CD4-positive, alpha-beta T cell (primary cell): ENCODE results near the gene CPAMD8. TPM values are rescaled to one million over a fixed set of nuclear protein-coding genes. Genes with fewer than 3 reads are reported as not detected.

Experiments
- ATAC-seq: fragments of 200-7000 bp; cut with Tn5 transposase; one replicate; pipeline ENCODE4 v1.10.0; 2022; ENCODE audit warnings: mild to moderate bottlenecking; ENCODE audit not compliant: poor library complexity
- CTCF ChIA-PET: fragments of 350-600 bp; sonication (Branson Sonifier 250); formaldehyde crosslinking; loops from one replicate; lab custom pipeline; 2021; ENCODE audit warnings: antibody characterized with exemption, inconsistent platforms; lab: Charles Lee
- POLR2A ChIA-PET: fragments of 350-600 bp; sonication (Branson Sonifier 250); formaldehyde crosslinking; loops from one replicate; lab custom pipeline; 2021; ENCODE audit warnings: antibody characterized with exemption, inconsistent platforms; lab: Charles Lee
- DNase-seq, 14 experiments: peaks; one replicate each; pipeline ENCODE4 v3.0.0-alpha.2; 2013 to 2020; ENCODE audit warnings: mixed read lengths in 2 of 14
- H3K27ac ChIP-seq, 2 donors: one replicate each; pipeline versions ENCODE4 v1.5.1 to v1.7.0; 2013; ENCODE audit warnings: low read length in 2 of 2, low read depth in 1 of 2, mild to moderate bottlenecking in 1 of 2
- H3K27me3 ChIP-seq, 2 experiments: 1 replicate in 1 of 2; 2 replicates in 1 of 2; pipeline versions ENCODE4 v1.6.1 to v1.7.0; 2013; ENCODE audit warnings: low read length in 2 of 2, control low read depth in 1 of 2, mild to moderate bottlenecking in 1 of 2, moderate library complexity in 1 of 2; ENCODE audit not compliant: insufficient read depth in 2 of 2, control insufficient read depth in 1 of 2
- H3K36me3 ChIP-seq: one replicate; pipeline ENCODE4 v1.6.1; 2013; ENCODE audit warnings: low read length, control low read depth; ENCODE audit not compliant: insufficient read depth
- H3K4me1 ChIP-seq: one replicate; pipeline ENCODE4 v1.6.1; 2013; ENCODE audit warnings: low read length, control low read depth; ENCODE audit not compliant: insufficient read depth
- H3K4me3 ChIP-seq: one replicate; pipeline ENCODE4 v1.5.1; 2013; ENCODE audit warnings: mild to moderate bottlenecking, low read length, moderate library complexity
- H3K9me3 ChIP-seq, 2 experiments: 1 replicate in 1 of 2; 2 replicates in 1 of 2; pipeline versions ENCODE4 v1.6.1 to v1.7.0; 2013; ENCODE audit warnings: low read length in 2 of 2, mild to moderate bottlenecking in 2 of 2, control low read depth in 1 of 2, moderate library complexity in 1 of 2; ENCODE audit not compliant: control insufficient read depth in 1 of 2, insufficient read depth in 1 of 2
- H3K27ac Mint-ChIP-seq: one replicate; pipeline ENCODE4 v1.8.0; 2020; ENCODE audit warnings: mixed read lengths
- H3K27me3 Mint-ChIP-seq: one replicate; pipeline ENCODE4 v1.8.0; 2021; ENCODE audit warnings: mixed read lengths
- H3K36me3 Mint-ChIP-seq: one replicate; pipeline ENCODE4 v1.8.0; 2021; ENCODE audit warnings: low read depth, mixed read lengths
- H3K4me1 Mint-ChIP-seq: one replicate; pipeline ENCODE4 v1.8.0; 2021; ENCODE audit warnings: low read depth, mixed read lengths
- H3K4me3 Mint-ChIP-seq: one replicate; pipeline ENCODE4 v1.8.0; 2020; ENCODE audit warnings: mild to moderate bottlenecking, mixed read lengths
- H3K9me3 Mint-ChIP-seq: one replicate; pipeline ENCODE4 v1.8.0; 2020; ENCODE audit warnings: mixed read lengths
- intact Hi-C, 2 experiments: fragments of 100-400 bp; cut with DNase I in 1 of 2; cut with micrococcal nuclease in 1 of 2; formaldehyde crosslinking; loops; one replicate each; pipeline versions ENCODE4 v1.15.1 to v1.9.0; 2023 to 2025; cut with DNase I, micrococcal nuclease
- total RNA-seq, 174 experiments: library from RNA in 2 of 174; stranded (reverse) in 2 of 174; gene quantifications; one replicate each; pipeline ENCODE4 v1.2.3 and lab custom pipeline; 2021 to 2026
- TF ChIP-seq, protein P1 (sequence below): fragments of 200-600 bp; IDR thresholded peaks from one replicate; pipeline ENCODE4 v1.8.0; 2022; ENCODE audit warnings: antibody characterized with exemption, mild to moderate bottlenecking

The CPAMD8 gene
- total RNA-seq, 2 experiments from 2014 or later: 0.05 to 0.34 TPM

DNA sequence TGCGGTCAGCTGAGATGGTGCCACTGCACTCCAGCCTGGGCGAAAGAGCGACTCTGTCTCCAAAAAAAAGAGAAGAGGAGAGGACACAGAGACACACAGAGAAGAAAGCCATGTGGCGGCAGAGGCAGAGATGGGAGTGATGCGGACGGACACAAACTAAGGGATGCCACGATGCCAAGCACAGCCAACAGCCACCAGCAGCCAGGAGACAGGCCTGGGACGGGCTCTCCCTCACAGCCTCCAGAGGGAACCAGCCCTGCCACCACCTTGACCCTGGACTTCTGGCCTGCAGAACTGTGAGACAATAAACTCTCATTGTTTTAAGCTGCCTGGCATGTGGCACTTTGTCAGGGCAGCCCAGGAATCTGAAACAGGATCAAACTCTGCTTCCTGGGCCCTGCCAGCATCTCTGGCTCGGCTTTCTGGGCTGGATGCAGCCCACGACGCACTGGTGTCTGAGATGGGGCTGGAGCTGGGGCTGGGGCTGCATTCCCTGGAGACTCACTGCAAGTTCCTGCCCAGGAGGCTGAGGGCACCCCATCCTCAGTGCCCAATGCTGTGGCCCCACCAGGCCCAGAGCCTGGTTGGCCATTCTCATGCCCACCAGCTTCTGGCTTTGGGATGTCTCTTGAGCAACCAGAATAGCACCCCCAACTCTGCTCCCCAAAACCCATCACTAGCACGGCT is 134.8 kb downstream of the CPAMD8 start:
- TF ChIP-seq, protein P1, sequence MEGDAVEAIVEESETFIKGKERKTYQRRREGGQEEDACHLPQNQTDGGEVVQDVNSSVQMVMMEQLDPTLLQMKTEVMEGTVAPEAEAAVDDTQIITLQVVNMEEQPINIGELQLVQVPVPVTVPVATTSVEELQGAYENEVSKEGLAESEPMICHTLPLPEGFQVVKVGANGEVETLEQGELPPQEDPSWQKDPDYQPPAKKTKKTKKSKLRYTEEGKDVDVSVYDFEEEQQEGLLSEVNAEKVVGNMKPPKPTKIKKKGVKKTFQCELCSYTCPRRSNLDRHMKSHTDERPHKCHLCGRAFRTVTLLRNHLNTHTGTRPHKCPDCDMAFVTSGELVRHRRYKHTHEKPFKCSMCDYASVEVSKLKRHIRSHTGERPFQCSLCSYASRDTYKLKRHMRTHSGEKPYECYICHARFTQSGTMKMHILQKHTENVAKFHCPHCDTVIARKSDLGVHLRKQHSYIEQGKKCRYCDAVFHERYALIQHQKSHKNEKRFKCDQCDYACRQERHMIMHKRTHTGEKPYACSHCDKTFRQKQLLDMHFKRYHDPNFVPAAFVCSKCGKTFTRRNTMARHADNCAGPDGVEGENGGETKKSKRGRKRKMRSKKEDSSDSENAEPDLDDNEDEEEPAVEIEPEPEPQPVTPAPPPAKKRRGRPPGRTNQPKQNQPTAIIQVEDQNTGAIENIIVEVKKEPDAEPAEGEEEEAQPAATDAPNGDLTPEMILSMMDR: no peak
- Mint-ChIP-seq H3K9me3 (no peaks in the 10 kb centered on the region), H3K4me1 (no peaks in the 10 kb centered on the region), H3K27ac (no peak overlapping the region), H3K4me3 (no peak overlapping the region), H3K27me3 (peaks cover 49% of the 10 kb centered on the region), H3K36me3 (no peaks in the 10 kb centered on the region)
- no peak overlapping the region for H3K4me3 ChIP-seq
- POLR2A ChIA-PET: no interaction called here
- no peak for DNase-seq
- peaks cover 7 to 34% of the 10 kb centered on the region in 2 experiments for H3K27me3 ChIP-seq
- intact Hi-C loops: no loop called here
- peaks cover 33% of the 10 kb centered on the region for H3K4me1 ChIP-seq
- H3K36me3 ChIP-seq: no peaks in the 10 kb centered on the region
- H3K9me3 ChIP-seq: peaks cover 0 to 12% of the 10 kb centered on the region in 2 experiments
- H3K27ac ChIP-seq: no peak overlapping the region
- no peak for ATAC-seq
- CTCF ChIA-PET: no interaction called here

DNA sequence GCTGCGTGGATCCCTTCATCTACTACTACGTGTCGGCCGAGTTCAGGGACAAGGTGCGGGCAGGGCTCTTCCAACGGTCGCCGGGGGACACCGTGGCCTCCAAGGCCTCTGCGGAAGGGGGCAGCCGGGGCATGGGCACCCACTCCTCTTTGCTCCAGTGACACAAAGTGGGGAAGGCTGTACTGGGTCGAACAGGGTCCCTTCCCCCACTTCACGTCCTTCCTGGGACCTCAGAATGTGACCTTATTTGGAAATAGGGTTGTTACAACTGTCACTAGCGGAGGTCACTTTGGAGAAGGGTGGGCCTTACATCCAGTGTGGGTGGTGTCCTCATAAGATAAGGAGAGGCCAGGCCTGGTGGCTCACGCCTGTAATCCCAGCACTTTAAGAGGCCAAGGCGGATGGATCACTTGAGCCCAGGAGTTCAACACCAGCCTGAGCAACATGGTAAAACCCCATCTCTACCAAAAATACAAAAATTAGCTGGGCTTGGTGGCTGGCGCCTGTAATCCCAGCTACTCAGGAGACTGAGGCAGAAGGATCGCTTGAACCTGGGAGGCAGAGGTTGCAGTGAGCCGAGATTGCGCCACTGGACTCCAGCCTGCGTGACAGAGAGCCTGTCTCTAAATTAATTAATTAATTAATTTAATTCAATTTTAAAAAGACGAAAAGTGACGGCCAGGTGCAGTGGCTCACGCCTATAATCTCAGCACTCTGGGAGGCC is 136.0 kb downstream of the CPAMD8 start:
- no peak for DNase-seq
- Histone ChIP-seq H3K27me3 (peaks cover 7 to 34% of the 10 kb centered on the region in 2 experiments), H3K4me1 (peaks cover 25% of the 10 kb centered on the region), H3K36me3 (no peaks in the 10 kb centered on the region), H3K9me3 (peaks cover 0 to 12% of the 10 kb centered on the region in 2 experiments), H3K4me3 (no peak overlapping the region), H3K27ac (no peak overlapping the region)
- no peaks in the 10 kb centered on the region for H3K4me1 Mint-ChIP-seq
- H3K27ac Mint-ChIP-seq: no peak overlapping the region
- intact Hi-C loops: no loop called here
- ATAC-seq: no peak
- POLR2A ChIA-PET: no interaction called here
- no peaks in the 10 kb centered on the region for H3K36me3 Mint-ChIP-seq
- no peak overlapping the region for H3K4me3 Mint-ChIP-seq
- TF ChIP-seq, protein P1: no peak
- peaks cover 48% of the 10 kb centered on the region for H3K27me3 Mint-ChIP-seq
- H3K9me3 Mint-ChIP-seq: no peaks in the 10 kb centered on the region
- CTCF ChIA-PET: no interaction called here

DNA sequence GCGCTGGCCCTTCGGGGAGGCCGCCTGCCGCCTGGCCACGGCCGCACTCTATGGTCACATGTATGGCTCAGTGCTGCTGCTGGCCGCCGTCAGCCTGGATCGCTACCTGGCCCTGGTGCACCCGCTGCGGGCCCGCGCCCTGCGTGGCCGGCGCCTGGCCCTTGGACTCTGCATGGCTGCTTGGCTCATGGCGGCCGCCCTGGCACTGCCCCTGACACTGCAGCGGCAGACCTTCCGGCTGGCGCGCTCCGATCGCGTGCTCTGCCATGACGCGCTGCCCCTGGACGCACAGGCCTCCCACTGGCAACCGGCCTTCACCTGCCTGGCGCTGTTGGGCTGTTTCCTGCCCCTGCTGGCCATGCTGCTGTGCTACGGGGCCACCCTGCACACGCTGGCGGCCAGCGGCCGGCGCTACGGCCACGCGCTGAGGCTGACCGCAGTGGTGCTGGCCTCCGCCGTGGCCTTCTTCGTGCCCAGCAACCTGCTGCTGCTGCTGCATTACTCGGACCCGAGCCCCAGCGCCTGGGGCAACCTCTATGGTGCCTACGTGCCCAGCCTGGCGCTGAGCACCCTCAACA is 136.6 kb downstream of the CPAMD8 start:
- H3K27ac Mint-ChIP-seq: no peak overlapping the region
- intact Hi-C loops: no loop called here
- CTCF ChIA-PET: no interaction called here
- H3K4me3 Mint-ChIP-seq: no peak overlapping the region
- peaks cover 0 to 13% of the 10 kb centered on the region in 2 experiments for H3K9me3 ChIP-seq
- POLR2A ChIA-PET: no interaction called here
- H3K27me3 ChIP-seq: peaks cover 7 to 34% of the 10 kb centered on the region in 2 experiments
- ATAC-seq: no peak
- H3K4me1 Mint-ChIP-seq: no peaks in the 10 kb centered on the region
- H3K27ac ChIP-seq: no peak overlapping the region
- peaks cover 25% of the 10 kb centered on the region for H3K4me1 ChIP-seq
- H3K4me3 ChIP-seq: no peak overlapping the region
- TF ChIP-seq, protein P1: no peak
- no peaks in the 10 kb centered on the region for H3K9me3 Mint-ChIP-seq
- H3K36me3 Mint-ChIP-seq: no peaks in the 10 kb centered on the region
- H3K36me3 ChIP-seq: no peaks in the 10 kb centered on the region
- peaks cover 41% of the 10 kb centered on the region for H3K27me3 Mint-ChIP-seq
- DNase-seq: peak in 1 of 14 experiments; percentile 17
